GM18502 (cell line): ENCODE measurements around the gene LIG1.
"Not testable (repeated sequence)": the region's sequence is repeated elsewhere in the genome, so short reads cannot be mapped to it uniquely, and the experiment has no call there.

Experiments
- ATAC-seq: cut with Tn5 transposase; IDR thresholded peaks from one replicate; pipeline ENCODE4 v1.9.1; 2021; ENCODE audit warnings: mild to moderate bottlenecking; ENCODE audit not compliant: unreplicated experiment, poor library complexity

LIG1 gene

DNA sequence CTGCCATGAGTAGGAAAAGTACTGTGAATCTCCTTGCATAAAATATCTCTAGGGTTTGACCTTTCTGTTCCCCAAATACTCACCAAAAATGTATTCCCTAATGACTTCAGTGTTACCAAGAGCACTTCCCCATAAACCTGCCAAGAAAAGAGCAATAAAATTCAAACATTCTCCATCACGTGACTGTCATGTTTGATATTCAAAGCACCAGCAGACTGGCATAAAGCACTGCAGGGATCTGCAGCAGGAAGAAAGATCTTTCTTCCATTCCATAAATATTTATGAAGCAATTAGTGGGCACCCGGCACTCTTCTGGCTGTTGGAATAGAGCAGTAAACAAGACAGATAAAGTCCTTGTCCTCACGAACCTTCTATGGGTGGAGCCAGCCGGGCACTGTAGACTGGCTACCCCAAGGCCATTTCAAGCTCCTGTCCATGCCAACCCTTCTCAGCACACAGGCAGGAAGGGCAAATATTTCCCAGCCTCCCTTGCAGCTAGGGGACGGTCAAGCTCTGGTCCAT, 79.8 kb downstream of the LIG1 start:
- no peak for ATAC-seq

DNA sequence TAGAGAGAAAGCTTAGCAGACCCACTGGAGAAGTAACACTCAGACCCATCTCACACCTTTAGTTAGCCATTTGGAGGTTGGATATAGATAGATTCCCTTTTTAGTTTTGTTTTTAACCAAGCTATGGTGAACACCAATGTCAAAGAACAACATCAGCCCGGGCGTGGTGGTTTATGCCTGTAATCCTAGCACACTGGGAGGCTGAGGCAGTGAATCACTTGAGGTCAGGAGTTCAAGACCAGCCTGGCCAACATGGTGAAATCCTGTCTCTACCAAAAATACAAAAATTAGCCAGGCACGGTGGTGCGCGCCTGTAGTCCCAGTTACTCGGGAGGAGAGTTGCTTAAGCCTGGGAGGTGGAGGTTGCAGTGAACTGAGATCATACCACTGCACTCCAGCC, 81.2 kb downstream of the LIG1 start:
- not testable (repeated sequence) for ATAC-seq

DNA sequence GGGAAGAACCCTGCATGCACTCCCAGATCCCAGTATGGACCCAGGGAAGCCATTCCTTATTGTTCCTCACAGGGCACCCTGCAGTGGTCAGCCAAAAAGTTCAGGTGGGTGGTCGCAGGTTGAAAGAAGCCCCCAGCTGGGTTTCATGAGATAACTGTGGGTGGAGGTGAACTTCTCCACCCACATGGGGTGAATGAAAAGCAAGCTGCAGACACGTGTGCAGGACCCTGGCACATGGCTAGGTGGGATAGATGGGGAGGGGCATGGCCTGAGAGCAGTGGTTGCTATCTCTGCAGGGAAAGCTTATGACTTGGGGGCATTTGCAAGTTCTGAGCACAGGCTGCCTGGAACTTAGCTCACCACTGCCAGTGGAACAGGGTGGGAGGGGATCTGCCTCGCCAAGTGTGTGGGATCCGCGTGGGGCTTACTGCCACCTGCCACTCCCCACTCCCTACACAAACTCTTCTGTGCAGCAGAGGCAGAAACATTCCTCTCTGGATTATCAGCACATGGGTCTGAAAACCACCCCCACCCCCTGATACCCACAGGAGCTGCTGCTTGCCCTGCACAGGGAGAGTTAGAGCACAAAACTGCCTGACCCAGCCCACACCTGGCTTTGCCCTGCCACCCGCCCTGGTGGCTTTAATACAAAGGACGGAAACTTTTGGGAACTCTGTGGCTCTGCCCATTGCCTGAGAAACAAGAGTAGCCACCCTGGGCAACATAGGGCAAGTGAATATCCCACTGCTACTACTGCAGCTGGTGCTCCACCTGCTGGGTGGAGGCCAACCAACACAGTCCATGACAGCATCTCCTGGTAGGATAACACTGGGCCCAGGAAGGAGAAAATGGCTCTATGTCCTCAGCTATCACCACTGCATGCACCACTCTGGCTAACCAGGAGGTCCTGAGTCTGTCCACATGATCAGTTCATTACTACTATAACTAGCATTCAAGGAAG, 84.0 kb downstream of the LIG1 start:
- ATAC-seq = no peak

DNA sequence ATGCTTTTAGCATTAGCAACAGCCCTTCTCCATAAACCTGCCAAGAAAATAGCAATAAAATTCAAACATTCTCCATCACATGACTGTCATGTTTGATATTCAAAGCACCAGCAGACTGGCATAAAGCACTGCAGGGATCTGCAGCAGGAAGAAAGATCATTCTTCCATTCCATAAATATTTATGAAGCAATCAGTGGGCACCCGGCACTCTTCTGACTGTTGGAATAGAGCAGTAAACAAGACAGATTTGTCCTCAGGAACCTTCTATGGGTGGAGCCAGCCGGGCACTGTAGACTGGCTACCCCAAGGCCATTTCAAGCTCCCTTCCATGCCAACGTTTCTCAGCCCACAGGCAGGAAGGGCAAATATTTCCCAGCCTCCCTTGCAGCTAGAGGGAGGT, 85.1 kb downstream of the LIG1 start:
- no peak for ATAC-seq

DNA sequence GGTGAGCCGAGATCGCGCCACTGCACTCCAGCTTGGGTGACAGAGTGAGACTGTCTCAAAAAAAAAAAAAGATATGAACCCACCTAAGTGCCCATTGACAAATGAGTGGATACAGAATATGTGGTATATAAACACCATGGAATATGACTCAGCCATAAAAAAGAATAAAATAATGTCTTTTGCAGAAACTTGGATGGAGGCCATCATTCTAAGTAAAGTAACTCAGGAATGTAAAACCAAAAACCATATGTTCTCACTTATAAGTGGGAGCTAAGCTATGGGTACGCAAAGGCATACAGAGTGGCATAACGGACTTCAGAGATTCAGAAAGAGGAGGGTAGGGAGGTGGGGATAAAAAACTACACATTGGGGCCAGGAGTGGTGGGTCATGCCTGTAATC, 89.0 kb downstream of the LIG1 start:
- ATAC-seq = no peak

DNA sequence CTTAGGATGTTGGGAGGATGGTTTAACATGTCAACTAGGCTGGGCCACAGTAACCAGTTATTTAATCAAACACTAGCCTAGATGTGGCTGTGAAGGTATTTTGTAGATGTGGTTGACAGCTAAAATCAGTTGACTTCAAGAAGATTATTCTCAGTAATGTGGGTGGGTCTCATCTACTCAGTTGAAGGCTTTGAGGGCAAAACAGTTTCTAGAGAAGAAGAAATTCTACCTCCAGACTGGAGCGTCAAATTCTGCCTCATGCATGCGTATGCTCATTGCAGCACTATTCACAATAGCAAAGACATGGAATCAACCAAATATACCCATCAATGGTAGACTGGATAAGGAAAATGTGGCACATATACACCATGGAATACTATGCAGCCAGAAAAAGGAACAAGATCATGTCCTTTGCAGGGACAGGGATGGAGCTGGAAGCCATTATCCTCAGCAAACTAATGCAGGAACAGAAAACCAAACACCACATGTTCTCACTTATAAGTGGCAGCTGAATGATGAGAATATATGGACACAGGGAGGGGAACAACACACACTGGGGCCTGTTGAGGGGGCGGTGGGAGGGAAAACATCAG, 99.9 kb downstream of the LIG1 start:
- ATAC-seq = not testable (repeated sequence)

DNA sequence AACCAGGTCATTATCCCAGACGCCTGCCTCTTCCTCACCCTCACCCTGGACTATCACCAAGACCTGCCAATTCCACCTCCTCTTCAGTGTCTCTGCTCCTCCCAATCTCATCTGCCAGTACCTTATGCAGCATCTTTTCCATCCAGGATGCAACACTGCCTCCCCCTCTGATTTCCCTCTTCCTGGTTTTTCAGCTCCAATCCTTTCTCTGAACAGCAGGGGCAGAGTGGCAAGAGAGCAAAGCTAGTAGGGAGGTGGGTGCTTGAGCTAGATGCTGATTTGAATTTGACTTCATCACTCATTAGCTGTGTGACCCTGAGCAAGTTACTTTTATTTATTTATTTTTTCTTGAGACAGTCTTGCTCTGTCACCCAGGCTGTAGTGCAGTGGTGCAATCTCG, 100.7 kb downstream of the LIG1 start:
- no peak for ATAC-seq
